T-helper 17 cell (primary cell): Measurements from ENCODE around the gene CWF19L2. TPM values are rescaled to one million over a fixed set of nuclear protein-coding genes. Genes with fewer than 3 reads are reported as not detected.
A peak's percentile ranks its signal among the peaks of the same experiment; 100 is the strongest.
"Not testable (repeated sequence)": the region's sequence is repeated elsewhere in the genome, so short reads cannot be mapped to it uniquely, and the experiment has no call there.

Experiments used
- ATAC-seq: fragments of 150-1000 bp; cut with Tn5 transposase; 2 replicates; pipeline ENCODE4 v1.10.0; 2021; ENCODE audit warnings: mild to moderate bottlenecking, moderate library complexity
- DNase-seq, 3 donors: peaks; one replicate each; pipeline versions ENCODE4 v3.0.0 to v3.0.0-alpha.2; 2020 to 2021
- H3K9me3 ChIP-seq: one replicate; pipeline ENCODE4 v1.7.0; 2013; ENCODE audit warnings: low read length, mild to moderate bottlenecking; ENCODE audit not compliant: control insufficient read depth, poor library complexity, severe bottlenecking
- H3K27ac Mint-ChIP-seq: one replicate; pipeline ENCODE4 v1.8.0; 2022; ENCODE audit warnings: mild to moderate bottlenecking, moderate library complexity, mixed read lengths
- H3K27me3 Mint-ChIP-seq: one replicate; pipeline ENCODE4 v1.8.0; 2022; ENCODE audit warnings: mixed read lengths
- H3K36me3 Mint-ChIP-seq: one replicate; pipeline ENCODE4 v1.8.0; 2022; ENCODE audit warnings: low read depth, mixed read lengths
- H3K4me1 Mint-ChIP-seq: one replicate; pipeline ENCODE4 v1.8.0; 2022; ENCODE audit warnings: mild to moderate bottlenecking, mixed read lengths
- H3K4me3 Mint-ChIP-seq: one replicate; pipeline ENCODE4 v1.8.0; 2022; ENCODE audit warnings: mild to moderate bottlenecking, moderate library complexity, mixed read lengths
- total RNA-seq, 4 donors: library from RNA in 2 of 4; stranded (reverse) in 2 of 4; gene quantifications; one replicate each; pipeline ENCODE4 v1.2.3 and lab custom pipeline; 2022 to 2026

CWF19L2 gene
- total RNA-seq (10 to 100 TPM; 22.4 to 24.2 TPM), total RNA-seq (lab: John Stamatoyannopoulos, UW) (68.0 to 105 reads per million in 2 donors)

DNA sequence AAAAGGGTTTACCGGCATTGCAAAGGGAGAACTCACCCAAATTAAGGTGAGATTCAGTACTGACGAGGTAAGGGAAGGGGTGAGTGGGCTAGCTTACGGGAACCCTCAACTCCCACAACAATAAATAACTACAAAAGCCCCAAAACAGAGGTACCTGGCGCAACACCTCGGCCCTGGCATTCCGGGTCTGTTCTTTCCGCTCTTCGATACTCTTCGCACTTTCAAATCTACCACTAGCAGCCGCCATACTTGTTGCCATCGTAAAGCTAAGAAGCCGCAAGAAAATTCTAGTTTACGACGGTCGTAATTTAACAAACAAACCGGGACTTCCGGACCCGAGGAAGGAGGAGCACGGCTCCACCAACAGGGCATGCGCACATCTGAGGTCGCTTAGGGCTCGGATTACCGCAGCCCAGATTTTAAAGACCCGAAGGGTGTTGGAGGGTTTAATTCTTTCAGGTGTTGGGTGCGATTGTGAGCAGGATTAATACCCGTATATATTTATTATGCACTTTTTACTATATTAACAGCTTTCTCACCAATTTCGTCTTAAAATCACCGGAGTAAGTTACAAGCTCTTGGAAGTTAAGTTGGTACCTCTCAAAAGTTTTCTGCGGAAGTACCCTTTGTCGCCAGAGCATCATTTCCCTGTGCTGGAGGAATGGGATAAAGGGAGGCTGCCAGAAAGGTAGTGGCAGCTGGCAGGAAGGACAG is at the start of gene CWF19L2:
Gene CWF19L2 (minus strand): TSS at position 268 of the 714 bp plus-strand sequence. CDS start 9 bp downstream, at position 259.
- Mint-ChIP-seq H3K27me3 (no peaks in the 10 kb centered on the region), H3K4me3 (peak within 1 kb of the TSS; percentile 94), H3K4me1 (peaks cover 22% of the 10 kb centered on the region), H3K27ac (peak within 1 kb of the TSS; percentile 95), H3K36me3 (peaks cover 4% of the 10 kb centered on the region)
- no peaks in the 10 kb centered on the region for H3K9me3 ChIP-seq
- ATAC-seq: peak; percentile 96
- DNase-seq: peak; percentile 73 to 78 (median 76)

DNA sequence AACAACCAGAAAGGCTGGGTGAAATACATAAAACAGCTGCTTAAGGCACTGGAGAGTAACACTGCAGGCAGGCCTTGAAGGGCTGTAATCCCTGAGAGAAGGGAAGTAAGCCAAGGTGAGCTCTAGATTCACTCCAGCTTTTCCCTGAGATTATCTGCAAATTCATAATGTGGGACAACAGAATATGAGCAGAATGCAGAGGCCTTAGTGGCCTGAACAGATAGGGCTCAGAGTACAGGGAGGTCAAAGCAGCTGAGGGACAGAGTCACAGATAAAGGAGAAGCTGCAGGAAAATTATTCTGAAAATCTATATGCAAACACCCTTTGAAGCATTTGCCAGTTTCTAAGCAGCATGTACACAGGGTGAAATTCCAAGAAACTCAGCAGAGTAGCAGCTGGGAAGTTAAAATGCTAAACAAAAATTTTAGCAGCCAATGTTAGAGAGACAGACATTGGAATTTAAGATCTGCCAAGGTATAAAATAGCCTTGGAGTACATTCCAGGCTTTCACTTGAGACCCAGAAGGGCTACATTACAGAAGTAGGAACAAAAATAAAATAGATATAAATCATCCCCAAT is 48.1 kb upstream of the CWF19L2 start:
- peaks cover 16% of the 10 kb centered on the region for H3K36me3 Mint-ChIP-seq
- H3K4me3 Mint-ChIP-seq: no peak overlapping the region
- no peak overlapping the region for H3K27ac Mint-ChIP-seq
- ATAC-seq (no peak), DNase-seq (no peak)
- peaks cover 2% of the 10 kb centered on the region for H3K4me1 Mint-ChIP-seq
- H3K9me3 ChIP-seq: peaks cover 6% of the 10 kb centered on the region
- H3K27me3 Mint-ChIP-seq: no peaks in the 10 kb centered on the region

DNA sequence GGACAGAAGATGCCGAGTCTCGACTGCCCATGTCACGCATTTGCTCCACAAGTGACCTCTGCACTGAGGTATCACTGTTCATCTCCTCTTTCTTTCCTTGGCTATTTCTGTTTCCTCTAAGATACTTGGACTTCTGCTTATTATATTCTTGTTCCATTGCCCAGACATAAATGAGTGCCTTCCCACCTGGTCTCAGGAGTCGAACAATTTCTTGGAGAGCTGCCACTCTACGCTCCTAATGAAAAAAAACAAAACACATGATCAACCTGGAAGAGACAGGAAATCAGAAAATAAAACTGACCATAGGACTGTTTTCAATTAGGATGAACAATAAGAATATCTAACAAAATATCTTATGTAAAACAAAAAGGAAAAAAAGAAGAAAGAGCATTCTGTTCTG is 47.4 kb upstream of the CWF19L2 start:
- no peaks in the 10 kb centered on the region for H3K27me3 Mint-ChIP-seq
- H3K4me3 Mint-ChIP-seq: no peak overlapping the region
- no peak for ATAC-seq
- peaks cover 10% of the 10 kb centered on the region for H3K36me3 Mint-ChIP-seq
- no peak overlapping the region for H3K27ac Mint-ChIP-seq
- peaks cover 6% of the 10 kb centered on the region for H3K9me3 ChIP-seq
- peaks cover 2% of the 10 kb centered on the region for H3K4me1 Mint-ChIP-seq
- DNase-seq: no peak

GRCh38 chr11:107501713-107502112 is 44.1 kb upstream of the CWF19L2 start:
- H3K27me3 Mint-ChIP-seq: no peaks in the 10 kb centered on the region
- H3K9me3 ChIP-seq: peaks cover 6% of the 10 kb centered on the region
- H3K4me1 Mint-ChIP-seq: no peaks in the 10 kb centered on the region
- H3K27ac Mint-ChIP-seq: no peak overlapping the region
- ATAC-seq (no peak), DNase-seq (no peak)
- H3K4me3 Mint-ChIP-seq: no peak overlapping the region
- peaks cover 8% of the 10 kb centered on the region for H3K36me3 Mint-ChIP-seq

DNA sequence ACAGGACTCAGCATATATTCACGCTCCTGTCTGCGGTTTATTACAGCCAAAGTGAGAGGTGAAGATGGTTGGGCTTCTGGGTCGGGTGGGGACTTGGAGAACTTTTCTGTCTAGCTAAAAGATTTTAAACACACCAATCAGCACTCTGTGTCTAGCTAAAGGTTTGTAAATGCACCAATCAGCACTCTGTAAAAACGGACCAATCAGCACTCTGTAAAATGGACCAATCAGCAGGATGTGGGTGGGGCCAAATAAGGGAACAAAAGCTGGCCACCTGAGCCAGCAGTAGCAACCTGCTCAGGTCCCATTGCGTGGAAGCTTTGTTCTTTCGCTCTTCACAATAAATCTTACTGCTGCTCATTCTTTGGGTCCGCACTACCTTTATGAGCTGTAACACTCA is 39.7 kb upstream of the CWF19L2 start:
- ATAC-seq, DNase-seq, H3K4me1 Mint-ChIP-seq, H3K27ac Mint-ChIP-seq, H3K36me3 Mint-ChIP-seq, H3K4me3 Mint-ChIP-seq, H3K9me3 ChIP-seq: not testable (repeated sequence)
- peaks cover 19% of the 10 kb centered on the region for H3K27me3 Mint-ChIP-seq

GRCh38 chr11:107496011-107496410 is 38.4 kb upstream of the CWF19L2 start:
- Mint-ChIP-seq H3K4me3 (no peak overlapping the region), H3K27me3 (peaks cover 19% of the 10 kb centered on the region), H3K27ac (no peak overlapping the region), H3K4me1 (peaks cover 3% of the 10 kb centered on the region), H3K36me3 (no peaks in the 10 kb centered on the region)
- no peaks in the 10 kb centered on the region for H3K9me3 ChIP-seq
- ATAC-seq (no peak), DNase-seq (no peak)

DNA sequence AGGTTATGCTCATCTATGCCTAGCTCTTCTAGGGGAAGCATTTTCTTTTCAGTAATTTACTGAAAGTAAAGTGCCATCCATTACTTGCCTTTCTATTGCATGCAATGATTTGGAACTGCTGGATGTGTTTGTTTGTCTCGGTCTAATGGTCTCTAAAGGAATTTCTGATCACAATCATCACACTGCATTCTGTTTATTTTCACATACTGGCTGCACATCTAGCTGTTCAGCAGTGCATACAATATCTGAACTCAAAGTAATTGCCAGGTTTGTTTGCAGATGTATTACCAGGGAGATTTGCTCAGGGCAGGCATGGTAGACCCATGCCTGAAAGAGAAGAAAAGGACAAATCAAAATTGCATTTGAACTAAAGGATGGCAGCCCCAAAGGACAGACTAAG is 36.4 kb upstream of the CWF19L2 start:
- no peaks in the 10 kb centered on the region for H3K9me3 ChIP-seq
- ATAC-seq: no peak
- Mint-ChIP-seq H3K4me3 (no peak overlapping the region), H3K4me1 (peaks cover 3% of the 10 kb centered on the region), H3K36me3 (no peaks in the 10 kb centered on the region), H3K27ac (no peak overlapping the region), H3K27me3 (peaks cover 29% of the 10 kb centered on the region)
- no peak for DNase-seq

DNA sequence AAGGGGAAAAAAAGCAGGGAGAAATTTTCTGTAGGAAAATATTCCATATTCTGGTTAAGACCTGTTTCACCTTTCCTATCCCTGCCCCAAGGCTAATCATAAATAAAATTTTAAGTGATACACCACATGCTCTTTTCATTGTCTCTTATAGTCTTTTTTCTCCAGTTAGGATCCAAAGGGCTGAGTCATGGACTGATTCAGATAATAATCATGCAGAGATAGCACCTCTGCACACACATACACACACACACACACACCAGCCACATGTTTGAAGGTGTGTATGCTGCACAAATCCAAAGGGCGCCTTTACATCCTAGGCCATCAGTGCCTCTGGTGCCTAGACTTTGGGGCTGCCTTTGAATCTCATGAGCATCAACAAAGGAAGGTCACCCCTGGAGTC is 35.5 kb upstream of the CWF19L2 start:
- ATAC-seq: no peak
- Mint-ChIP-seq H3K27ac (no peak overlapping the region), H3K4me1 (peaks cover 3% of the 10 kb centered on the region), H3K27me3 (peaks cover 29% of the 10 kb centered on the region), H3K4me3 (no peak overlapping the region), H3K36me3 (no peaks in the 10 kb centered on the region)
- no peak for DNase-seq
- no peaks in the 10 kb centered on the region for H3K9me3 ChIP-seq

- peaks cover 3% of the 10 kb centered on the region for H3K4me1 Mint-ChIP-seq
- peaks cover 29% of the 10 kb centered on the region for H3K27me3 Mint-ChIP-seq
- H3K4me3 Mint-ChIP-seq: no peak overlapping the region
- H3K36me3 Mint-ChIP-seq: no peaks in the 10 kb centered on the region
- DNase-seq (no peak), ATAC-seq (no peak)
- no peak overlapping the region for H3K27ac Mint-ChIP-seq
- H3K9me3 ChIP-seq: no peaks in the 10 kb centered on the region
Observed at GRCh38 chr11:107490836-107491235, 33.2 kb upstream of the CWF19L2 start.

DNA sequence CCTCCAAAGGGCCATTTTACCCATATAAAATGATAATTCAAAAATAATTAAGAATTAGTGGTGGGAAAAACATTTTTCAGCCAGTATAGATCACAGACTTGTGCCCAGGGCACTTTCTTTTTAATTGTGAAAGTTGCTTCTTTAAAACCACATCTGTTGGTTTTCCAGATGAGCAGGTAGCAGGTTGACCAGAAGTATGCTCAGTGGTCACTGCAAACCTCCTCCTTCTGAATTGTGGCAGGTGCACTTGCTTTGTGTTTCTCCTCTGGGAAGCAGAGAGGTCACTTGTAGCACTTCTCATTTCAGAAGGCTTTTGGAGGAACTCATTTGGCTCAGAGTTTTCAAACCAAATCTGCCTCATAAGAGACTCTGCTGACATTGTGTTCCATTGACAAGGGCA is 24.6 kb upstream of the CWF19L2 start:
- no peak for ATAC-seq
- Mint-ChIP-seq H3K27me3 (peaks cover 40% of the 10 kb centered on the region), H3K27ac (no peak overlapping the region), H3K4me3 (no peak overlapping the region), H3K4me1 (no peaks in the 10 kb centered on the region), H3K36me3 (no peaks in the 10 kb centered on the region)
- DNase-seq: no peak
- no peaks in the 10 kb centered on the region for H3K9me3 ChIP-seq

- Mint-ChIP-seq H3K4me3 (no peak overlapping the region), H3K4me1 (no peaks in the 10 kb centered on the region), H3K27ac (no peak overlapping the region), H3K27me3 (peaks cover 54% of the 10 kb centered on the region), H3K36me3 (no peaks in the 10 kb centered on the region)
- no peaks in the 10 kb centered on the region for H3K9me3 ChIP-seq
- no peak for ATAC-seq
- no peak for DNase-seq
Observed at GRCh38 chr11:107478922-107479321, 21.3 kb upstream of the CWF19L2 start.

DNA sequence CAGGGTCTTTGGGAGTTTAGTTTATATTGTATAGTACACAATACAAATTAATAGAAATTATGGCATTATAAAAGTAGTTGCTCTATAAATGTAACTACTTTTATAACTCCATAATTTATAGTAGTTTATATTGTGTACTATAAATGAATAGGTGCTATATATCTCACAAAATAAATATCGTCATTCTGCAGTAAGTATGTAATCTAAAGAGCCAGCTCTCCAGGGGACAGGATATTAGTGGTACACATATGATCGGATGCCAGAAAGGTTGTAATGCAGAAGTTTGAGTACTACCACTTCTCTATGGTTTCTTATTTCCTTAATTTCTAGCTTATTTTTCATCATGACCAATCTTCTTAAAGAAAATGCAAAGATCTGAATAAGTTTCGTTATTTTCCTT is 20.2 kb upstream of the CWF19L2 start:
- Mint-ChIP-seq H3K36me3 (no peaks in the 10 kb centered on the region), H3K27me3 (peaks cover 57% of the 10 kb centered on the region), H3K4me3 (no peak overlapping the region), H3K4me1 (no peaks in the 10 kb centered on the region), H3K27ac (no peak overlapping the region)
- no peaks in the 10 kb centered on the region for H3K9me3 ChIP-seq
- ATAC-seq (no peak), DNase-seq (no peak)

- H3K4me3 Mint-ChIP-seq: no peak overlapping the region
- no peak overlapping the region for H3K27ac Mint-ChIP-seq
- peaks cover 68% of the 10 kb centered on the region for H3K27me3 Mint-ChIP-seq
- no peaks in the 10 kb centered on the region for H3K9me3 ChIP-seq
- ATAC-seq (no peak), DNase-seq (no peak)
- H3K36me3 Mint-ChIP-seq: no peaks in the 10 kb centered on the region
- H3K4me1 Mint-ChIP-seq: no peaks in the 10 kb centered on the region
Observed at GRCh38 chr11:107473792-107474191, 16.2 kb upstream of the CWF19L2 start.

DNA sequence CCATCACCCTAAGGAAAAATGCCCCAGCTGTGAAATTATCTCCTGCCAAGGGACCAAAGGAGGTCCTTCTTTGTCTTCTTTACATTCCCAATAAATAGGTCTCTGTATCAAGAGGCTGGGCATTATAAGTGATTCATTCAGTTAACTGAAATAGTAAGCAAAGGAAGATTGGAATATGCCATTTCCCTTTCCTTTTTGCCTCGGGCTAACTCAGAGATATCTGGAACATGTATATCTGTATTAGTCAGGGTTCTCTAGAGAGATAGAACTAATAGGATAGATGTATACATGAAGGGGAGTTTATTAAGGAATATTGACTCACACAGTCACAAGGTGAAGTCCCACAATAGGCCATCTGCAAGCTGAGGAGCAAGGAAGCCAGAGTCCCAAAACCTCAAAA is 15.3 kb upstream of the CWF19L2 start:
- Mint-ChIP-seq H3K27me3 (peaks cover 74% of the 10 kb centered on the region), H3K27ac (no peak overlapping the region), H3K36me3 (no peaks in the 10 kb centered on the region), H3K4me3 (no peak overlapping the region), H3K4me1 (no peaks in the 10 kb centered on the region)
- no peak for ATAC-seq
- DNase-seq: no peak
- H3K9me3 ChIP-seq: no peaks in the 10 kb centered on the region
